NCI-H2196 treated with DMSO at 0.1 percent for 48 hours (cell line): ENCODE results near the gene HTT.
"Not testable (repeated sequence)": the region's sequence is repeated elsewhere in the genome, so short reads cannot be mapped to it uniquely, and the experiment has no call there.

Source experiments
- DNase-seq: peaks from one replicate; lab custom pipeline; 2025; ENCODE audit not compliant: unreplicated experiment; lab: John Stamatoyannopoulos, UW

Gene HTT

GRCh38 chr4:3160438-3160837, 86.0 kb downstream of the HTT start:
- no peak for DNase-seq

GRCh38 chr4:3161044-3161443, 86.6 kb downstream of the HTT start:
- not testable (repeated sequence) for DNase-seq

GRCh38 chr4:3166434-3166833, 92.0 kb downstream of the HTT start:
- not testable (repeated sequence) for DNase-seq

- DNase-seq = no peak
Observed at GRCh38 chr4:3168029-3168428, 93.5 kb downstream of the HTT start.

GRCh38 chr4:3174371-3175338, 100.2 kb downstream of the HTT start:
- no peak for DNase-seq

- no peak for DNase-seq
Observed at GRCh38 chr4:3176367-3177229, 102.1 kb downstream of the HTT start.

- no peak for DNase-seq
Observed at GRCh38 chr4:3177426-3177825, 102.9 kb downstream of the HTT start.

GRCh38 chr4:3177905-3178304, 103.4 kb downstream of the HTT start:
- DNase-seq = no peak

- no peak for DNase-seq
Observed at GRCh38 chr4:3178351-3178750, 103.9 kb downstream of the HTT start.

- DNase-seq = no peak
Observed at GRCh38 chr4:3179126-3179706, 104.7 kb downstream of the HTT start.

GRCh38 chr4:3183008-3183407, 108.5 kb downstream of the HTT start:
- no peak for DNase-seq

- DNase-seq = no peak
Observed at GRCh38 chr4:3184725-3185124, 110.2 kb downstream of the HTT start.

- DNase-seq = no peak
Observed at GRCh38 chr4:3186609-3187008, 112.1 kb downstream of the HTT start.

- no peak for DNase-seq
Observed at GRCh38 chr4:3188118-3188517, 113.6 kb downstream of the HTT start.

- no peak for DNase-seq
Observed at GRCh38 chr4:3189459-3189858, 115.0 kb downstream of the HTT start.

GRCh38 chr4:3190549-3190948, 116.1 kb downstream of the HTT start:
- DNase-seq = no peak

- no peak for DNase-seq
Observed at GRCh38 chr4:3192188-3192587, 117.7 kb downstream of the HTT start.

GRCh38 chr4:3192827-3193226, 118.3 kb downstream of the HTT start:
- DNase-seq = no peak

GRCh38 chr4:3193531-3194203, 119.2 kb downstream of the HTT start:
- DNase-seq = peak; percentile 10

GRCh38 chr4:3196670-3197359, 122.3 kb downstream of the HTT start:
- DNase-seq = no peak
